ENCODE data around the gene EN1. TPM values are rescaled to one million over a fixed set of nuclear protein-coding genes. Genes with fewer than 3 reads are reported as not detected.

The EN1 gene
- total and polyA plus RNA-seq, 9 donors = 3.7 to 7.3 (median 6.1) TPM

GRCh38 chr2:118850168-118850900 is 2.9 kb upstream of the EN1 start:
- whole genome bisulfite sequencing (ENCODE audit: insufficient coverage) = 44% methylated on average over 14 of the region's 32 CpGs
- no peaks in the 10 kb centered on the region for H3K9me3 ChIP-seq (replicated peaks; ENCODE audit: control insufficient read depth, low read depth, low read length)
- H3K4me3 ChIP-seq (ENCODE audit: low read length) = peak overlapping the region; percentile 10
- no peaks in the 10 kb centered on the region for H3K36me3 ChIP-seq (ENCODE audit: control insufficient read depth, insufficient read depth, low read length)
- H3K27me3 ChIP-seq (ENCODE audit: control insufficient read depth, insufficient read depth, low read length) = peaks cover 93% of the 10 kb centered on the region
- DNase-seq = peak; percentile 33
- peaks cover 31% of the 10 kb centered on the region for H3K4me1 ChIP-seq (ENCODE audit: control insufficient read depth, insufficient read depth, low read length)
- H3K27ac ChIP-seq (ENCODE audit: low read length) = peak overlapping the region; percentile 74

GRCh38 chr2:118849226-118850167 is 2.0 kb upstream of the EN1 start:
- H3K9me3 ChIP-seq (replicated peaks; ENCODE audit: control insufficient read depth, low read depth, low read length) = no peaks in the 10 kb centered on the region
- 36% methylated on average over 27 of the region's 52 CpGs for WGBS (ENCODE audit: insufficient coverage)

DNA sequence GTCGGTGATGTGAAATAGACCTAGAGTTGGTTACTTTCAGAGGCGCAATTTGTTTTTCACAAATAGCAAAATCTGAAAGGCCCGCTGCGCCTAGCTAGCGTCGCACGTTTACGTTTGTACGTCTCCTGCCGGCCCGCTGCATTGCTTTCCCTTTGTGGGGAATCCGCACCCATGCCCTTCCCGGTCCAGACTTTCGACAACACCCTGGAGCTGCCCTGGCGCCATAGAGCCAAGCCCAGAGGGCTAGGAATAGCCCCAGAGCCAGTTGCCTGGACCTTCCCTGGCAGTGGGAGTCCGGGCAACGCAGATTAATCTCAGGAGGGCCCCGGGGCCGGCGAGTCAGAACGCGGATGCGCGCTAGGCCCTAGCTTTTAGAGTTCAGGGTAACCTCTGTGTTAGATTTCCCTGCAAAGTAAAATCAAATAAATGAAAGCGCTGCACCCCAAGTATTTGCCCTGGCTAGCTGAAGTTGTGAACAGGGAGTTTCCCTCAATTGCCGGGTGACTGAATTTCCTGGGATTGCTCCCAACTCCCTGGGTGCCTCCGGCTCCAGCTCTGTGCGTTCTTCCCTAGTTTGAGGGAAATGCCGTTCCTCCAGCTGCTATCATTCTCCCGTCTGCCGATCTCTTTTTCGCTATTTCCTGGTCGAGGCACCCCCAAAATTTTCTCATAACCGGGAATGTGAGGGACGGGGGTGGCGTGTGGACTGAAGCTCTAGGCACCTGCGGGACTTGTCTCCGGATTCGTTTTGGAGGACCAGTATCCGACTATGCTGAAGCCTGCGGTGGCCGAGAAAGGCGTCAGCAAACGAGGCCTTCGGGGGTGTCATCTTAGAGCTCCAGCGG is 1.2 kb upstream of the EN1 start:
- H3K4me1 ChIP-seq (ENCODE audit: control insufficient read depth, insufficient read depth, low read length) = peaks cover 32% of the 10 kb centered on the region
- WGBS (ENCODE audit: insufficient coverage) = 31% methylated on average over 37 of the region's 46 CpGs
- peak overlapping the region; percentile 47 for H3K4me3 ChIP-seq (ENCODE audit: low read length)
- no peaks in the 10 kb centered on the region for H3K9me3 ChIP-seq (replicated peaks; ENCODE audit: control insufficient read depth, low read depth, low read length)
- peak; percentile 19 for DNase-seq
- peaks cover 93% of the 10 kb centered on the region for H3K27me3 ChIP-seq (ENCODE audit: control insufficient read depth, insufficient read depth, low read length)
- peak overlapping the region; percentile 85 for H3K27ac ChIP-seq (ENCODE audit: low read length)
- H3K36me3 ChIP-seq (ENCODE audit: control insufficient read depth, insufficient read depth, low read length) = no peaks in the 10 kb centered on the region

More at GRCh38 chr2:118849226-118850167, 2.0 kb upstream of the EN1 start:
- Histone ChIP-seq H3K27me3 (ENCODE audit: control insufficient read depth, insufficient read depth, low read length) (peaks cover 93% of the 10 kb centered on the region), H3K36me3 (ENCODE audit: control insufficient read depth, insufficient read depth, low read length) (no peaks in the 10 kb centered on the region), H3K27ac (ENCODE audit: low read length) (peak overlapping the region; percentile 74), H3K4me3 (ENCODE audit: low read length) (peak overlapping the region; percentile 10), H3K4me1 (ENCODE audit: control insufficient read depth, insufficient read depth, low read length) (peaks cover 28% of the 10 kb centered on the region)
- DNase-seq = no peak

DNA sequence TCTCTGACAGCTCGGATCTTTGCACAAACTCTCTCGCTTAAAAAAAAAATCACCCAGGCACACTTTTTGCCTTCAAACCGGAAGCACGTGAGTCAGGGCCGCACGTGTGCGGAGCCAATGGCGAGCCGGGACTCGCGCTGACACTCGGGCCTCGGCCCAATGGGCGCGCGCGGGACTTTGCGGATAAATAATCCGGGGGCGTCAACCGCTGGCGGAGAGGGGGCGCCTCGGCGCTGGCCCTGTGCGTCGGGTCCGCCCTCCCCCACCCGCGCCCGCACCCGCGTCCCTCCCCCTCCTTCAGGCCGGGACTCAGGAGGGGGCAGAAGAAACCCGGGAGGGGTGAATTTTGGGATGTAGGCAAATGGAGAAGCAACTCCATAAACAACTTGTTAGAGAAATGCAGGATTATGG is 319 bp upstream of the EN1 start:
- Histone ChIP-seq H3K36me3 (ENCODE audit: control insufficient read depth, insufficient read depth, low read length) (no peaks in the 10 kb centered on the region), H3K4me3 (ENCODE audit: low read length) (peak overlapping the region; percentile 47), H3K27me3 (ENCODE audit: control insufficient read depth, insufficient read depth, low read length) (peaks cover 91% of the 10 kb centered on the region), H3K27ac (ENCODE audit: low read length) (peak overlapping the region; percentile 85), H3K9me3 (replicated peaks; ENCODE audit: control insufficient read depth, low read depth, low read length) (no peaks in the 10 kb centered on the region), H3K4me1 (ENCODE audit: control insufficient read depth, insufficient read depth, low read length) (peaks cover 31% of the 10 kb centered on the region)
- peak; percentile 98 for DNase-seq
- WGBS (ENCODE audit: insufficient coverage) = 0% methylated on average over 19 of the region's 35 CpGs

- Histone ChIP-seq H3K27ac (ENCODE audit: low read length) (peak overlapping the region; percentile 83), H3K4me1 (ENCODE audit: control insufficient read depth, insufficient read depth, low read length) (peaks cover 30% of the 10 kb centered on the region), H3K36me3 (ENCODE audit: control insufficient read depth, insufficient read depth, low read length) (no peaks in the 10 kb centered on the region), H3K9me3 (replicated peaks; ENCODE audit: control insufficient read depth, low read depth, low read length) (no peaks in the 10 kb centered on the region), H3K27me3 (ENCODE audit: control insufficient read depth, insufficient read depth, low read length) (peaks cover 89% of the 10 kb centered on the region), H3K4me3 (ENCODE audit: low read length) (peak overlapping the region; percentile 65)
- WGBS (ENCODE audit: insufficient coverage) = under 1% methylated on average over 51 of the region's 63 CpGs
- DNase-seq = peak; percentile 52
These were observed 951 bp downstream of the EN1 start for GRCh38 chr2:118846442-118846952.

DNA sequence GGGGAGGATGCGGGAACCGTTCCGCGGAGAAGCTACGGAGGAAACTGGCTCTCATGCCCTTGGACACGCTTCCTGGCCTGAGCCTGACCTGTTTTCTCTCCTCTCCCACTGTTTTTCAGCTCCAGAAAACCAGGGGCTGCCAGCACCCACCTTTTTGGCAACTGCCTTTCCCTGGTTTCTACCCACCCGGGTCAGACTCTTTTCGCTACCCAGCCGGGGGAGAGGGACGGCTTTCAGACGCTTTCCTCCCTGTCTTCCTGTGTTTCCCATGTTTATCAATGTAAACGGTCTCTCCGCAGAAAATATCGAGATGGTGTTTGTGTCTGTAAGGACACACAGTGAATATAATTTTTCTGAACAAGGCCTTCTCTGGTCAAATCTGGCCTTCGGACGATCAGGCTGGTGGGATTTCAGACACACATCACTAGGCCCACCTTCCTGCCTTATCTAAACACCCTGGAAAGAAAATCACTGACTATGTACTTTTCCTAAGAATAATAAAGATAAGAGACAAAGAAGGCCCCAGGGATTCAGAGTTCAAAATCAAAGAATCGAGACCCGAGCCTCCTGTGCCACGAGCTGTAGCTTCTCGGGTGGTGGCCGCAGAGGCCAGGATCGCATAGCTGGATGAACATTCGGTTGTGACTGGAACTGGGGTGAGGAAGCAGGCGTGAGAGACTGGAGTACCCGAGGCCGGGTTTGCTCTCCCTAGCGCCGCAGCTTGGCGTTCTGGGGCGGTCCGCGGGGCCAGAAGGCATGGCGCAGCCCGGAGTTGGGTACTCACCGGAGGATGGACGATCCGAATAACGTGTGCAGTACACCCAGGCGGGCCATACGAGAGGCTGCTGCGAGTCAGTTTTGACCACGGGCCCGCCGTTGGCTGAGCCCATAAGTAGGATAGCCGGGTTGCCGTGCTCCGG is 1.7 kb downstream of the EN1 start:
- Histone ChIP-seq H3K4me1 (ENCODE audit: control insufficient read depth, insufficient read depth, low read length) (peaks cover 34% of the 10 kb centered on the region), H3K4me3 (ENCODE audit: low read length) (peak overlapping the region; percentile 62), H3K9me3 (replicated peaks; ENCODE audit: control insufficient read depth, low read depth, low read length) (no peaks in the 10 kb centered on the region), H3K27ac (ENCODE audit: low read length) (peak overlapping the region; percentile 83), H3K36me3 (ENCODE audit: control insufficient read depth, insufficient read depth, low read length) (no peaks in the 10 kb centered on the region), H3K27me3 (ENCODE audit: control insufficient read depth, insufficient read depth, low read length) (peaks cover 89% of the 10 kb centered on the region)
- WGBS (ENCODE audit: insufficient coverage) = 12% methylated on average over 37 of the region's 47 CpGs
- peak; percentile 40 for DNase-seq

DNA sequence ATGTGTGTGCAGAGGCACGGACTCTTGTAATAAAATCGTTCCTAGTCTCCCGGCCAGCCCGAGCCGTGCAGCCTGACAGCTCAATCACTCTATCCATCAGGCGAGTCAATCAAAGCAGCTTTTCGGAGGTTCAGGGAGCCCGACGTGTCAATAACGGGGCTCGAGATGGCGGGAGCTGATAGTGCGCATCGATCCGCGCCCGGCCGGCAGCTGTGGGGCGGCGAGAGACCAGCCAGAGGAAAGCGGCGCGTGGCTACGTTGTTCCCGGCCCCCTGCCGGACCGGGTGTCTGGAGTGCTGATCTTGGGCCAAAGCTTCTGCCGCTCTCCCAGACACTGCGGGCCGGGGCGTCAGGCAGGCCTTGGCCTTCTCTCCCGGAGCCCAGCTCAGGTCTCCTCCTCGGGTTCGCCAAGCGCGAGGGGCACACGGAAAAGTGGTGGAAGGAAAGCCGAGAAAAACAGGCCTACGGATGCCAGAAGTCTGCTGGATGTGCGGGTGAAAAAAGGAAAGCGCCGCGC is 2.4 kb downstream of the EN1 start:
- DNase-seq = peak; percentile 30
- peak overlapping the region; percentile 62 for H3K4me3 ChIP-seq (ENCODE audit: low read length)
- peak overlapping the region; percentile 83 for H3K27ac ChIP-seq (ENCODE audit: low read length)
- 38% methylated on average over 38 of the region's 43 CpGs for whole genome bisulfite sequencing (ENCODE audit: insufficient coverage)
- H3K4me1 ChIP-seq (ENCODE audit: control insufficient read depth, insufficient read depth, low read length) = peaks cover 36% of the 10 kb centered on the region
- no peaks in the 10 kb centered on the region for H3K36me3 ChIP-seq (ENCODE audit: control insufficient read depth, insufficient read depth, low read length)
- no peaks in the 10 kb centered on the region for H3K9me3 ChIP-seq (replicated peaks; ENCODE audit: control insufficient read depth, low read depth, low read length)
- H3K27me3 ChIP-seq (ENCODE audit: control insufficient read depth, insufficient read depth, low read length) = peaks cover 86% of the 10 kb centered on the region

DNA sequence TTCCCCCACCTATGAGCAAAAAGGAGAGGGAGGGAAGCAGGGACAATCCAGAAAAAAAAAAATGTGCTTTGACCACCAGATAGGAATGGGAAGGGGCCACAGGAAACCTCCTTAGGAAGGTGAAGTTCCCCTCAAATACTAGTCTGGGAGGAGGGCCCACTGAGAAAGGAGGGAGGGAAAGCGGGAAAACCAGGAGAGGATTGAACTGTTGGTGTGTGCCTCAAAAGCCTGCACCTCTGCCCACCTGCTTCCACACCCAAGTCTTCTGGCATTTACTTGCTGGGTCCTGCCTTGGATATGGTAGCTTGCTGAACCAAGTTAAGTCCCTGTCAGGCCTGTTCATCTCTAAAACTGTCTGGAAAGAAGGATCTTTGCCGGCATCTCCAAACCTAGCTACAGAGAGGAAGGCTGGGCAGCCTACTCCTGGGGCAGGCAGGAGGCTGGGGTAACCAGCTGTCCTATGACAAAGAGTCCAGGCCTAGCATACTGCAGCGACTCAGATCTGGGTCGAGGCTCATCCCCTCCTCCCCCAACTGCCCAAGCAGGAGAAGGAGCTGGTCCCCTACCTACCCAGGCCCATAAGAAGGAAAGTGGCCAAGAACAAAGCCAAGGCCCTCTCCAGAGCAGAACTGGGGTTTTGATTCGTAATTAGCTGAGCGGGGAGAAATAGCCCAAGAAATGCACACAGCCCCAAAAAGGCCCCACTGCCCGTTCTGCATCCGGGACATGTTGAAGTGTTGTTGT is 3.0 kb downstream of the EN1 start:
- Histone ChIP-seq H3K4me1 (ENCODE audit: control insufficient read depth, insufficient read depth, low read length) (peaks cover 36% of the 10 kb centered on the region), H3K36me3 (ENCODE audit: control insufficient read depth, insufficient read depth, low read length) (no peaks in the 10 kb centered on the region), H3K9me3 (replicated peaks; ENCODE audit: control insufficient read depth, low read depth, low read length) (no peaks in the 10 kb centered on the region), H3K4me3 (ENCODE audit: low read length) (peak overlapping the region; percentile 62), H3K27me3 (ENCODE audit: control insufficient read depth, insufficient read depth, low read length) (peaks cover 80% of the 10 kb centered on the region), H3K27ac (ENCODE audit: low read length) (peak overlapping the region; percentile 83)
- WGBS (ENCODE audit: insufficient coverage) = 49% methylated on average over 4 of the region's 8 CpGs
- peak; percentile 25 for DNase-seq

All from muscle of leg (tissue), 11 donors.